OCI-LY1 (cell line): Measurements from ENCODE around the gene MTHFD1L.

Source experiments
- H2AFZ ChIP-seq: fragments of 200-600 bp; sonication (generic), shearing (Covaris generic); 2 replicates; pipeline ENCODE4 v1.6.0; 2014; ENCODE audit warnings: antibody characterized with exemption, mild to moderate bottlenecking, low read length
- H3F3A ChIP-seq: fragments of 200-600 bp; sonication (generic), shearing (Covaris generic); 2 replicates; pipeline ENCODE4 v1.6.0; 2014; ENCODE audit warnings: mild to moderate bottlenecking, antibody characterized with exemption, low read length, moderate library complexity; ENCODE audit not compliant: insufficient read depth
- H3K27ac ChIP-seq: fragments of 200-600 bp; sonication (generic); 2 replicates; pipeline ENCODE4 v1.5.1; 2014; ENCODE audit warnings: low read length, mixed run types, mild to moderate bottlenecking, low read depth; ENCODE audit not compliant: poor library complexity, severe bottlenecking
- H3K27me3 ChIP-seq: fragments of 200-600 bp; sonication (generic); 2 replicates; pipeline ENCODE4 v1.6.0; 2014; ENCODE audit warnings: antibody characterized with exemption, mild to moderate bottlenecking, low read length, moderate library complexity; ENCODE audit not compliant: insufficient read depth
- H3K36me3 ChIP-seq: fragments of 200-600 bp; sonication (generic); 2 replicates; pipeline ENCODE4 v1.6.1; 2014; ENCODE audit warnings: mild to moderate bottlenecking, antibody characterized with exemption, low read length, moderate library complexity, mixed read lengths; ENCODE audit not compliant: insufficient read depth
- H3K4me1 ChIP-seq: fragments of 200-600 bp; sonication (generic); 2 replicates; pipeline ENCODE4 v1.5.1; 2014; ENCODE audit warnings: mild to moderate bottlenecking, low read length, moderate library complexity; ENCODE audit not compliant: insufficient read depth, severe bottlenecking
- H3K4me2 ChIP-seq: fragments of 200-600 bp; sonication (generic), shearing (Covaris generic); 2 replicates; pipeline ENCODE4 v1.6.1; 2014; ENCODE audit warnings: low read length
- H3K4me3 ChIP-seq: fragments of 200-600 bp; sonication (generic); 2 replicates; pipeline ENCODE4 v1.5.1; 2014; ENCODE audit warnings: low read length, low read depth, mild to moderate bottlenecking, mixed read lengths; ENCODE audit not compliant: poor library complexity, severe bottlenecking
- H3K79me2 ChIP-seq: fragments of 200-600 bp; shearing (Covaris generic); 2 replicates; pipeline ENCODE4 v1.6.1; 2016; ENCODE audit warnings: mixed run types, low read length, mixed read lengths; ENCODE audit not compliant: insufficient read depth
- H3K9ac ChIP-seq: fragments of 200-600 bp; sonication (generic), shearing (Covaris generic); 2 replicates; pipeline ENCODE4 v1.6.1; 2014; ENCODE audit warnings: mild to moderate bottlenecking, low read length, mixed read lengths
- H3K9me2 ChIP-seq: fragments of 200-600 bp; sonication (generic), shearing (Covaris generic); 2 replicates; pipeline ENCODE4 v1.6.1; 2014; ENCODE audit warnings: low read depth, mild to moderate bottlenecking, low read length, mixed read lengths
- H3K9me3 ChIP-seq: fragments of 200-600 bp; shearing (Covaris generic); 2 replicates; pipeline ENCODE4 v1.6.1; 2014; ENCODE audit warnings: low read length, mixed read lengths
- H4K20me1 ChIP-seq: fragments of 200-600 bp; sonication (generic), shearing (Covaris generic); 2 replicates; pipeline ENCODE4 v1.6.0; 2016; ENCODE audit warnings: mild to moderate bottlenecking, low read length; ENCODE audit not compliant: insufficient read depth
- EZH2 ChIP-seq: fragments of 200-600 bp; sonication (generic), shearing (Covaris generic); IDR thresholded peaks from 2 replicates; pipeline ENCODE4 v1.8.0; 2017; ENCODE audit warnings: borderline replicate concordance, mixed run types, mild to moderate bottlenecking, antibody characterized with exemption, low read length, moderate library complexity, mixed read lengths
- TF ChIP-seq, protein P1 (sequence below): fragments of 200-600 bp; sonication (generic), shearing (Covaris generic); IDR thresholded peaks from 2 replicates; pipeline ENCODE4 v1.5.1; 2017; ENCODE audit warnings: mild to moderate bottlenecking, antibody characterized with exemption, low read length, moderate library complexity, mixed read lengths

The MTHFD1L gene

GRCh38 chr6:150940941-150941340 is 75.4 kb downstream of the MTHFD1L start:
- Histone ChIP-seq H2AFZ (no peak overlapping the region), H3K27ac (no peak overlapping the region), H3K9me2 (no peaks in the 10 kb centered on the region), H3K9ac (no peak overlapping the region), H3F3A (no peaks in the 10 kb centered on the region), H3K79me2 (no peaks in the 10 kb centered on the region), H3K9me3 (no peaks in the 10 kb centered on the region), H3K36me3 (peaks cover 50% of the 10 kb centered on the region), H3K27me3 (no peaks in the 10 kb centered on the region), H4K20me1 (no peaks in the 10 kb centered on the region), H3K4me2 (no peak overlapping the region), H3K4me1 (no peaks in the 10 kb centered on the region), H3K4me3 (no peak overlapping the region)
- TF ChIP-seq EZH2 = no peak
- TF ChIP-seq, protein P1, sequence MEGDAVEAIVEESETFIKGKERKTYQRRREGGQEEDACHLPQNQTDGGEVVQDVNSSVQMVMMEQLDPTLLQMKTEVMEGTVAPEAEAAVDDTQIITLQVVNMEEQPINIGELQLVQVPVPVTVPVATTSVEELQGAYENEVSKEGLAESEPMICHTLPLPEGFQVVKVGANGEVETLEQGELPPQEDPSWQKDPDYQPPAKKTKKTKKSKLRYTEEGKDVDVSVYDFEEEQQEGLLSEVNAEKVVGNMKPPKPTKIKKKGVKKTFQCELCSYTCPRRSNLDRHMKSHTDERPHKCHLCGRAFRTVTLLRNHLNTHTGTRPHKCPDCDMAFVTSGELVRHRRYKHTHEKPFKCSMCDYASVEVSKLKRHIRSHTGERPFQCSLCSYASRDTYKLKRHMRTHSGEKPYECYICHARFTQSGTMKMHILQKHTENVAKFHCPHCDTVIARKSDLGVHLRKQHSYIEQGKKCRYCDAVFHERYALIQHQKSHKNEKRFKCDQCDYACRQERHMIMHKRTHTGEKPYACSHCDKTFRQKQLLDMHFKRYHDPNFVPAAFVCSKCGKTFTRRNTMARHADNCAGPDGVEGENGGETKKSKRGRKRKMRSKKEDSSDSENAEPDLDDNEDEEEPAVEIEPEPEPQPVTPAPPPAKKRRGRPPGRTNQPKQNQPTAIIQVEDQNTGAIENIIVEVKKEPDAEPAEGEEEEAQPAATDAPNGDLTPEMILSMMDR = no peak

DNA sequence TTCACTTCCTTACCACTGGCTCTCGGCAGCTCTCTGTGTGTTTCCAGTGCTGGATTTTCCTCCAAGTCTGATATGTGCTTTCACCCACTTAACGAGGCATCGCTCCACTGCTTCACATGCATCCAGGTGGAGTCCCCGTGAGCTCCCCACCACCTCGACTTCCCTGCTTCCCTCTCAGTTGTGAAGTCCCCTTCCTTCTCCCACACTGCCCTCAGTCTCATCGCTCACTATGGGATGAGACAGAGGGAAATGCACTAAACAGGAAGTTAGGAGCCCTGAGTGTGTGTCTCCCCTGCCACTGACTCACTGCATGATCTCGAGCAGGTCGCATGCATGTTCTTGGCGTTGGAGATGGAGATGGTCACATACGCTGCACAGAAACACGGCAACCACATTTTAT is 84.0 kb downstream of the MTHFD1L start:
- no peak overlapping the region for H2AFZ ChIP-seq
- H3K27ac ChIP-seq = no peak overlapping the region
- no peak overlapping the region for H3K4me2 ChIP-seq
- TF ChIP-seq EZH2 = no peak
- TF ChIP-seq, protein P1 = no peak
- H3K4me3 ChIP-seq = no peak overlapping the region
- H3K36me3 ChIP-seq = peaks cover 73% of the 10 kb centered on the region
- H3K4me1 ChIP-seq = no peaks in the 10 kb centered on the region
- H3F3A ChIP-seq = no peaks in the 10 kb centered on the region
- no peaks in the 10 kb centered on the region for H3K9me2 ChIP-seq
- no peaks in the 10 kb centered on the region for H4K20me1 ChIP-seq
- H3K27me3 ChIP-seq = no peaks in the 10 kb centered on the region
- no peak overlapping the region for H3K9ac ChIP-seq
- no peaks in the 10 kb centered on the region for H3K79me2 ChIP-seq
- H3K9me3 ChIP-seq = no peaks in the 10 kb centered on the region

DNA sequence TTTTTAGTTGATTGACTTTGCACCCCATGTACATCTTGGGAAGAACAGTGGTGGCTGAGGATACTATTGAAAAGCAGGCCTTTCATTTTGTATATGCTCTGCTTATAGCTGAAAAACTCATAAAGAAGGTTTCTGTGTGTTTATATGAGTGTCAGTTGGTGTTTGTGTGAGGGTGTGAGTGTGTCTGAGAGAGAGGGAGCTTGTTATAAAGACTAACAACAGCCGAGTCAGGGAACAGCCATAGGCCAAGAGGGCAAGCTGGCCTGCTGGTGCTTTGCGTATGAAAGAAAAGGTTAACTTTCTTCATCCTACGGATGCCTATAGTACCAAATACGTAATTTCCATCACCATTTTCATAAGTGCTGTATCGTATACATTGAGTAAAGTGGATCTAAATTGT is 88.3 kb downstream of the MTHFD1L start:
- Histone ChIP-seq H2AFZ (no peak overlapping the region), H3K27ac (no peak overlapping the region), H3K4me1 (no peaks in the 10 kb centered on the region), H4K20me1 (no peaks in the 10 kb centered on the region), H3K9me3 (no peaks in the 10 kb centered on the region), H3F3A (no peaks in the 10 kb centered on the region), H3K9me2 (no peaks in the 10 kb centered on the region), H3K36me3 (peaks cover 77% of the 10 kb centered on the region), H3K79me2 (no peaks in the 10 kb centered on the region), H3K27me3 (no peaks in the 10 kb centered on the region), H3K4me2 (no peak overlapping the region), H3K4me3 (no peak overlapping the region), H3K9ac (no peak overlapping the region)
- TF ChIP-seq, protein P1 = no peak
- TF ChIP-seq EZH2 = no peak
